HCEC 1CT (cell line): Measurements from ENCODE around the gene PAOX.
A peak's percentile ranks its signal among the peaks of the same experiment; 100 is the strongest.

Experiments
- DNase-seq: peaks from one replicate; pipeline ENCODE4 v3.0.0-alpha.2; 2017

The PAOX gene

GRCh38 chr10:133379152-133379800, at the start of gene PAOX:
Gene PAOX, plus strand, starts transcription at chr10:133379262. Its CDS starts 55 bp downstream, at chr10:133379317.
- DNase-seq = peak; percentile 42

GRCh38 chr10:133329491-133330202, 49.4 kb upstream of the PAOX start:
- DNase-seq = peak; percentile 74

GRCh38 chr10:133332936-133333699, 45.9 kb upstream of the PAOX start:
- no peak for DNase-seq

- no peak for DNase-seq
Observed at GRCh38 chr10:133334503-133335245, 44.4 kb upstream of the PAOX start.

GRCh38 chr10:133335246-133336117, 43.6 kb upstream of the PAOX start:
- peak; percentile 47 for DNase-seq

- DNase-seq = no peak
Observed at GRCh38 chr10:133336118-133336576, 42.9 kb upstream of the PAOX start.

GRCh38 chr10:133336577-133337369, 42.3 kb upstream of the PAOX start, which contains the start of gene CALY:
Gene CALY, minus strand, starts transcription at chr10:133336896. Its CDS starts 7,907 bp downstream, at chr10:133328989.
- no peak for DNase-seq

- no peak for DNase-seq
Observed at GRCh38 chr10:133337370-133337725, 41.7 kb upstream of the PAOX start.

- DNase-seq = no peak
Observed at GRCh38 chr10:133338080-133339071, 40.7 kb upstream of the PAOX start.

- no peak for DNase-seq
Observed at GRCh38 chr10:133339708-133340380, 39.2 kb upstream of the PAOX start.

- DNase-seq = no peak
Observed at GRCh38 chr10:133341983-133342382, 37.1 kb upstream of the PAOX start.

GRCh38 chr10:133342942-133343341, 36.1 kb upstream of the PAOX start:
- no peak for DNase-seq

GRCh38 chr10:133343558-133343957, 35.5 kb upstream of the PAOX start:
- DNase-seq = no peak

- DNase-seq = no peak
Observed at GRCh38 chr10:133344236-133344635, 34.8 kb upstream of the PAOX start.

- no peak for DNase-seq
Observed at GRCh38 chr10:133346413-133346812, 32.6 kb upstream of the PAOX start.

- no peak for DNase-seq
Observed at GRCh38 chr10:133347710-133348517, 31.1 kb upstream of the PAOX start.

GRCh38 chr10:133349160-133349568, 29.9 kb upstream of the PAOX start:
- DNase-seq = no peak

- no peak for DNase-seq
Observed at GRCh38 chr10:133349577-133350011, 29.5 kb upstream of the PAOX start.
